WI38 (cell line): ENCODE data around the gene CAPN5.
A peak's percentile ranks its signal among the peaks of the same experiment; 100 is the strongest.

Source experiments
- H3K4me3 ChIP-seq: 2 replicates; pipeline ENCODE4 v1.5.1; 2011; ENCODE audit warnings: low read depth, mild to moderate bottlenecking, control low read depth, low read length
- CTCF ChIP-seq: IDR thresholded peaks from 2 replicates; pipeline ENCODE4 v1.5.1; 2012; ENCODE audit warnings: low read depth, mild to moderate bottlenecking, control low read depth, low read length

Gene CAPN5

GRCh38 chr11:77114089-77114463 lies 47.3 kb downstream of the CAPN5 start:
- no peak for TF ChIP-seq CTCF
- no peak overlapping the region for H3K4me3 ChIP-seq

GRCh38 chr11:77115181-77115611 lies 48.4 kb downstream of the CAPN5 start:
- no peak overlapping the region for H3K4me3 ChIP-seq
- peak; percentile 31; the same call in 1 of the 2 replicates for TF ChIP-seq CTCF

GRCh38 chr11:77115956-77116355 lies 49.2 kb downstream of the CAPN5 start:
- TF ChIP-seq CTCF, result no peak
- no peak overlapping the region for H3K4me3 ChIP-seq

- no peak for TF ChIP-seq CTCF
- no peak overlapping the region for H3K4me3 ChIP-seq
These were observed 50.7 kb downstream of the CAPN5 start for GRCh38 chr11:77117492-77117891.

- no peak for TF ChIP-seq CTCF
- H3K4me3 ChIP-seq, result no peak overlapping the region
These were observed 51.3 kb downstream of the CAPN5 start for GRCh38 chr11:77118086-77118485.

GRCh38 chr11:77118971-77119370 lies 52.2 kb downstream of the CAPN5 start:
- TF ChIP-seq CTCF, result no peak

GRCh38 chr11:77119531-77119936 lies 52.8 kb downstream of the CAPN5 start:
- no peak for TF ChIP-seq CTCF
- H3K4me3 ChIP-seq, result no peak overlapping the region

More at GRCh38 chr11:77118971-77119370, 52.2 kb downstream of the CAPN5 start:
- H3K4me3 ChIP-seq, result no peak overlapping the region
